T-helper 1 cell treated with Interleukin-12 subunit alpha and Interleukin-12 subunit beta and Interleukin-4 antibody, amounts not matched to agents 30 ng/mL and 1 ng/mL, for 36 hours (primary cell): ENCODE measurements around the gene FABP1. TPM values are rescaled to one million over a fixed set of nuclear protein-coding genes. Genes with fewer than 3 reads are reported as not detected.

Experiments
- intact Hi-C: fragments of 100-400 bp; cut with micrococcal nuclease; formaldehyde crosslinking; loops from one replicate; pipeline ENCODE4 v1.15.1; 2024
- total RNA-seq: library from RNA; stranded (reverse); gene quantifications from 2 replicates; pipeline ENCODE4 v1.2.3, GENCODE V29; 2022

Gene FABP1
- total RNA-seq, 1 donor from 2014 or later, result not detected

- intact Hi-C loops, result no loop called here
Measured at GRCh38 chr2:88115825-88116518, 11.9 kb downstream of the FABP1 start.

- intact Hi-C loops, result no loop called here
Measured at GRCh38 chr2:88114889-88115288, 13.0 kb downstream of the FABP1 start.

GRCh38 chr2:88113069-88113468 lies 14.8 kb downstream of the FABP1 start:
- intact Hi-C loops, result no loop called here

GRCh38 chr2:88110830-88111229 lies 17.0 kb downstream of the FABP1 start:
- intact Hi-C loops, result no loop called here

DNA sequence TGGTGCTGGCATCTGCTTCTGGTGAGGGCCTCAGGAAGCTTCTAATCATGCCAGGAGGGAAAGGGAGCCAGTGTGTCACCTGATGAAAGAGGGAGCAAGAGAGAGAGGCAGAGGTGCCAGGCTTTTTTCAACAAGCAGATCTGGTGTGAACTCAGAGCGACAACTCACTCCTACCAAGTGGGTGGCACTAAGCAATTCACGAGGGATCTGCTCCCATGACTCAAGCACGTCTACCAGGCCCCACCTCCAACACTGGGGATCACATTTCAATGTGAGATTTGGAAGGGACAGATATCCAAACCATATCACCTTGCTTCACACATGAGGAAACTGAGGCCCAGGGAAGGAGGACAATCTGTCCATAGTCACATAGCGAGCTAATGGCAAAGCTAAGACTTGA lies 19.1 kb downstream of the FABP1 start:
- intact Hi-C loops, result no loop called here

DNA sequence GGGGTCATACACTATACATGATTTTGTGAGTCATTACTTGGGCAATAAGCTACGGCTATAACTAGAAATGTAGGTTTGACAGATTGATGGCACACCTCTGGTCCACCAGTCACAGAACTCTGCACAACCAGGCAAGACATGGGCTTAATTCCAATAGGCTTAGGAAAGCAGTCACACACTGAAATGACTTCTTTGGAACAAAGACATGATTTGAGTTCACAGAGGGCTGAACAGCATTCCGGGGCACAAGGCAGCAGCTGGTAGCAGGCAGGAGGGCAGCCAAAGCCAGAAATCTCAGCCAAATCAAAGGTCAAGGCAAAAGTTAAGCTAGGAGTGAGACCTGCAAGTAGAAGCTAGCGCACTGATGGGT lies 27.4 kb downstream of the FABP1 start:
- intact Hi-C loops, result no loop called here

- intact Hi-C loops, result no loop called here
Measured at GRCh38 chr2:88099798-88100488, 27.9 kb downstream of the FABP1 start.

GRCh38 chr2:88098558-88098900 lies 29.3 kb downstream of the FABP1 start:
- intact Hi-C loops, result no loop called here

DNA sequence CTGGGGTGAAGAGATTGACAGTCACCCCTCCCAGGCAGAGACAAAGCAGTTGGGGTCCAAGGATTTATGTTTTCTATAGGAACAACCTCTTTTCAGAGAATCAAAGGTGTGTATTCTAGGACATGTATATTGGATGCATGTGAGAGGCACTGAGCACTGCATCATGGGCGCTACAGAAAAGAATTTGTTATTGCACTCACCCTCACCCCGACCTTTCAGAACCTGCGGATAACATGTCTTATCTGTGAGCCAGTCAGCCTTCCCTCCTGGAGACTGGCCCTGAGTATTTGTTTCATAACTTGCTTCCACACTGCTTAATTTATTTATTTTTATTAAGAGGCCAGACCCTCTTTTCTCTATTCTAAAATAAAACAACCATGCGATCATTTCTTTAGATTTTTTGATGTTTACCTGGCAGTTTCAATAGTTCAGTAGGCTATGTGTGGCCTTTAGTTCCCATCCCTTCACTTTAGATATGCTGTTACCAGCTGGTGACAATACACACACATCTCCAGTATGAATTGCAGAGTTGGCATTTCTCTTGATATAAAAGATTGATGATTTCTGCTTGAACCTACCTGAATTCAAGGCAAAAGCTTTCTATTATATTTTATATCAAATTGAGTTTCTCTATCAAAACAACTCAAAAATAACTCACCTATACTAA lies 29.8 kb downstream of the FABP1 start:
- intact Hi-C loops, result no loop called here

DNA sequence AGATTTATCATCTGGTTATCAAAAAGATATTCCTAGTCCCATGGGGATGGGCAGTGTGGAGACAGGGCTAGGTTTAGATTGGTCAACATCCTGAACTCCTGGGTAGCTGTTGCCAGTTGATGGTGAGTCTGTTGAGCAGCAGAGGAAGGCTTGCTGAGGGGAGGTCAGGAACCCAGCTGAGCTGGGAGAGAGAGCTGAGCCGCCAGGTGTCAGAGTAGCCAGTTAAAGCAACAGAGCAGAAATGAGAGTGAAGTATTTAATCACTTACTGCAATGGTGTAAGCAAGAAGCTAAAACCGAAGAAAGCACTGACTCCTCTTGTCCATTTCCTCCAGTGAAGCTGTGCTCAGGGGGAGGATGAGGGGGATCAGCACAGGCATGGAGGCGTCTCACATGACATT lies 30.7 kb downstream of the FABP1 start:
- intact Hi-C loops, result no loop called here

GRCh38 chr2:88096708-88097107 lies 31.2 kb downstream of the FABP1 start:
- intact Hi-C loops, result no loop called here

DNA sequence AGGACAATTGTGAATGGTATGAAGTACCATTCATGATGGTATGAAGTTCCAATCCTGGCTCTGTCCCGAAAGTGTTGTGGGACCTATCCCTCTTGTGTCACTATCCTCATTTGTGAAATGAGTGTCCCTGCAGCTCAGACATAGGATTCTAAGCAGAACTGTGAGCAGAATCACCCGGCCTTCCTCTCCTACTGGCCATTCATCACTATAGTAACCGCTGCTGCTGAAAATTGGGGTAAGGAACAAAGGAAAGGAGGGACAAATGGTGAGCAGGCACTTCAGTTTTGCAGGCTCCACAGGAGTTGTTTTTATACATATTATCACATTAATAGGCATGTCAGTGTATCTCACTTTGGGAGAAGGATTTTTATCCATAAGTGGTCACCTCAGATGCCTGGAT lies 32.8 kb downstream of the FABP1 start:
- intact Hi-C loops, result no loop called here

DNA sequence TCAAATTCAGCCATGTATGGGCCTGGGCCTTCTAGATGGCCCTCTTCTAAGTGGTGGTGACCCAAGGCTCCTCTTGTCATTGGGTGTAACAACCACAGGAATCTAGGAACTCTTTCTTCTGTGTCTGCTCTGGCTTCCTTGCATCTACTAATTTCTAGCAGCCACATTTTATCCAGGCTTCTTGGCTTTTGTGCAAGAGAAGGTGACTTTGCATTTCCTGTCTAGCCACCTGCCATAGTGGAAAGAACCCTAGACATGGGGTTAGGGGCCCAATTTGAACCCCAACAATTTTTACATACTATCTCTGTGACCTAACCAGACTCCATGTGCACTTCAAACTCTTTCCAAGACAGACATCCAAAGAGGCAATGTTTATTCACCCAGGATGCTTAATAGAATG lies 35.1 kb downstream of the FABP1 start:
- intact Hi-C loops, result no loop called here

- intact Hi-C loops, result no loop called here
Measured at GRCh38 chr2:88091943-88092342, 35.9 kb downstream of the FABP1 start.

- intact Hi-C loops, result no loop called here
Measured at GRCh38 chr2:88090446-88091283, 37.2 kb downstream of the FABP1 start.

DNA sequence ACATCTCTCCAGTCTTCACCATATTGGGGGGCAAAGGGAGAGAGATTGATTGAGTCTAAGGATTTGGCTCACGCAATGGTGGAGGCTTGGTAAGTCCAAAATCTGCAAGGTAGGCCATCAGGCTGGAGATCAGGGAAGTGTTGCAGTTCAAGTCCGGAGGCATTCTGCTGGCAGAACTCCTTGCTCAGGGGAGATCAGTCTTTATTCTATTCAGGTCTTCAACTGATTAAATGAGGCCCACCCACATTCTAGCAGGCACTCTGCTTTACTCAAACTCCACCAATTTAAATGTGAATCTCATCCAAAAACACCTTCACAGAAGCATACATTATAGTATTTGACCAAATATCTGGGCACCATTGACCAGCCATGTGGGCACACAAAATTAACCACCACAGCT lies 38.9 kb downstream of the FABP1 start:
- intact Hi-C loops, result loop anchor here (1.0 kb wide), 1 partner anchor 32 kb away; no protein-coding TSS in a partner anchor

DNA sequence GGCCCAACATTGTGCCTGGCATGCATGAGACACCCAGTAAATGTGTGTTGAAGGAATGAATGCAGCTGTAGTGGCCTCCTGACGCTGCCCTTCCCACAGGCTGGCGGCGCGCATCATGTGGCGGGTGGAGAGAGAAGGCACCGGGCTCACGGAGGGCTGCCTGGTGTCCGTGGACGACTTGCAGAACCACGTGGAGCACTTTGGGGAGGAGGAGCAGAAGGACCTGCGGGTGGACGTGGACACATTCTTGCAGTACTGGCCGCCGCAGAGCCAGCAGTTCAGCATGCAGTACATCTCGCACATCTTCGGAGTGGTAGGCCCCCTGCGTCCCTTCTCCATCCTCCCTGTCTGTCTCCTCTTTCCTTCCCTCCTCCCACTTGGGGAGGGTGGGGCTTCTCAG lies 40.1 kb downstream of the FABP1 start:
- intact Hi-C loops, result loop anchor here (1.0 kb wide), 1 partner anchor 30 kb away; no protein-coding TSS in a partner anchor

DNA sequence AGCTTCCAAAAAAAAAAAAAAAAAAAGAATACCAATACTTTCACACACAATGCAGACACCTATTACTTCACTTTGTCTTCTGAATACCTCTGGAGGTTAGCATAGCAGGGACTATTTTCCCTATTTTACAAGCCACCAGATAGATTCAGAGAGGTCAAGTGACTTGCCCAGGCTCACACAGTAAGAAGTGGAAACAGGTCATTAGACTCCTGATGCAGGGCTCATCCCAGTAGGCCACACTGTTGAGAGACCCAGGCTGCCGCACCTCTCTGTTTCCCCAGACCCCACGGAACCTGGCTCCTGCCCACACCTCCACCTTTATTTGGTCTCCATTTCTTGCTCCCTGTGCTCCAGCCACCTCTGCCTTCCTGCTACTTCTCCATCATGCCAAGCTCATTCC lies 40.8 kb downstream of the FABP1 start:
- intact Hi-C loops, result no loop called here

GRCh38 chr2:88086401-88086800 lies 41.5 kb downstream of the FABP1 start:
- intact Hi-C loops, result no loop called here

GRCh38 chr2:88085602-88086001 lies 42.3 kb downstream of the FABP1 start:
- intact Hi-C loops, result no loop called here

GRCh38 chr2:88085099-88085498 lies 42.8 kb downstream of the FABP1 start:
- intact Hi-C loops, result no loop called here

DNA sequence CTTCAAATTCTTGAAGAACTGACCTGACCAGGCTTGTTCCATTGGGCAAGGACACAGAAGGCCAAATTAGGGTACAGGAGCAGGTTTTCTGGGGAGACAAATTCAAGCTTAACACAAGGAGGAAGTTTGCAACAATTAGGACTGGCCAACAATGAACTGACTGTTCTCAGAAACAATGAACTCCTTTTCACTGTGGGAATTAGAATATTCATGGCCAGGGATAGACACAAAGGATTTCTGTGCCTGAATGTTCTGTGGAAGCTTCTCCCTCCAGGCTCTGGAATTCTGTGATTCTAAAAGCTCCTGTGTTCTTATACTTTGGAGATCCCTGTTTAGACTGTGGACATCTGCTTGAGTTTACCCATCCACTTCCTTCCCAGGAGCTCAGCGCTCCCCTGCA lies 45.1 kb downstream of the FABP1 start:
- intact Hi-C loops, result no loop called here
